GM21825 (cell line): ENCODE results near the gene FARP2.
A peak's percentile ranks its signal among the peaks of the same experiment; 100 is the strongest.

Experiments used
- ATAC-seq: cut with Tn5 transposase; IDR thresholded peaks from one replicate; pipeline ENCODE4 v1.9.1; 2021; ENCODE audit warnings: mild to moderate bottlenecking, moderate library complexity; ENCODE audit not compliant: unreplicated experiment

Gene FARP2

GRCh38 chr2:241324775-241325174 lies 31.3 kb upstream of the FARP2 start:
- ATAC-seq, result no peak

GRCh38 chr2:241325257-241325656 lies 30.8 kb upstream of the FARP2 start:
- ATAC-seq, result no peak

GRCh38 chr2:241329669-241330615 lies 26.1 kb upstream of the FARP2 start:
- no peak for ATAC-seq

GRCh38 chr2:241330616-241330981 lies 25.5 kb upstream of the FARP2 start:
- no peak for ATAC-seq

GRCh38 chr2:241334813-241335212 lies 21.3 kb upstream of the FARP2 start:
- no peak for ATAC-seq

- no peak for ATAC-seq
Measured at GRCh38 chr2:241339839-241340630, 16.1 kb upstream of the FARP2 start.

GRCh38 chr2:241340631-241341163 lies 15.4 kb upstream of the FARP2 start:
- ATAC-seq, result no peak

GRCh38 chr2:241344925-241345651 lies 11.0 kb upstream of the FARP2 start:
- no peak for ATAC-seq

- ATAC-seq, result no peak
Measured at GRCh38 chr2:241349941-241350340, 6.1 kb upstream of the FARP2 start.

GRCh38 chr2:241350530-241350877 lies 5.6 kb upstream of the FARP2 start:
- no peak for ATAC-seq

GRCh38 chr2:241350878-241351639 lies 5.0 kb upstream of the FARP2 start:
- ATAC-seq, result no peak

- ATAC-seq, result no peak
Measured at GRCh38 chr2:241351640-241352031, 4.4 kb upstream of the FARP2 start.

GRCh38 chr2:241352227-241352626 lies 3.9 kb upstream of the FARP2 start:
- no peak for ATAC-seq

- no peak for ATAC-seq
Measured at GRCh38 chr2:241354668-241355658, 1.1 kb upstream of the FARP2 start.

- ATAC-seq, result no peak
Measured at GRCh38 chr2:241356871-241357260, 781 bp downstream of the FARP2 start.

- ATAC-seq, result no peak
Measured at GRCh38 chr2:241357531-241357930, 1.4 kb downstream of the FARP2 start.

- peak; percentile 28 for ATAC-seq
Measured at GRCh38 chr2:241358470-241358869, 2.4 kb downstream of the FARP2 start.

- no peak for ATAC-seq
Measured at GRCh38 chr2:241359481-241360045, 3.5 kb downstream of the FARP2 start.

GRCh38 chr2:241363426-241363825 lies 7.3 kb downstream of the FARP2 start:
- ATAC-seq, result no peak
